NCI-H446 treated with DMSO at 0.1 percent for 48 hours (cell line): Measurements from ENCODE around the gene DMXL2.

Source experiments
- DNase-seq: peaks from one replicate; lab custom pipeline; 2025; lab: John Stamatoyannopoulos, UW

Gene DMXL2

DNA sequence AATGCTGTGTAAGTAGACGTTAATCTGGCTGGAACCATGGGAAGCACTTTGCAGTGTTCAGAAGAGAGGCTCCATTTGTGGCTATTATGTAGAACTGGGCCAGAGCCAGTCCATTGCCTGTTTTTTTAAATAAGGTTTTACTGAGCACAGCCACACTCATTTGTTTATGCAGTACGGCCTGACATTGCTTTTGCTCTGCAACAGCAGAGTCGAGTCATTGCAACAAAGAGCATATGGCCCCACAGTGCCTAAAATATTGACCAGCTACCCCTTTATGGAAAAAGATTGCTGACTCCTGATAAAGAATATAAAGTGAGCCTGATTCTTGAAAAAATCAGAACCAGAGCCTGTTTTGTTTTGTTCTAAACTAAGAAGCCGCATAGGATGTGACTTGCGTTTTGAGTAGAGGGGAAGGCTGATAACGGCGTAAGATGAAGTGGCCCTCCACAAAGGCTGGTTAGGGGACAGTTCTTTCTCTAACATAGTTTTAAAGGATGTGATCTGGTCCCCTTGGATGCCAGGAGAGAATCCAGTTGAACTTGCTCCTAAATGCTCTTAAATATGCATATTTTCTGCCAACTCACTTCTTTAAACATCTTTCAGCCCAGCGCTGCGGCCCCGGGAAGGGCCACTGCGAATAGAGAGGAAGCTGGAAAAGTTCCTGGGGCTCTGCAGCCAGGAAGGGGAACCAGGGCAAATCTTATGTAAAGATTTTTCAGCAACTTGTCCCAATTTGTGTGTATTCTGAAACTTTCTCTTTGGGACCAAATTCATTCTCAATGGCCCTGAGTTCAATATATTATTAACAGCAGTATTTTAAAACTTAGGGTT lies 216.7 kb downstream of the DMXL2 start:
- no peak for DNase-seq

GRCh38 chr15:51403946-51404695 lies 218.4 kb downstream of the DMXL2 start:
- no peak for DNase-seq

- no peak for DNase-seq
These were observed 219.3 kb downstream of the DMXL2 start for GRCh38 chr15:51403072-51403878.

GRCh38 chr15:51401872-51402517 lies 220.6 kb downstream of the DMXL2 start:
- no peak for DNase-seq

- no peak for DNase-seq
These were observed 221.4 kb downstream of the DMXL2 start for GRCh38 chr15:51401051-51401780.

DNA sequence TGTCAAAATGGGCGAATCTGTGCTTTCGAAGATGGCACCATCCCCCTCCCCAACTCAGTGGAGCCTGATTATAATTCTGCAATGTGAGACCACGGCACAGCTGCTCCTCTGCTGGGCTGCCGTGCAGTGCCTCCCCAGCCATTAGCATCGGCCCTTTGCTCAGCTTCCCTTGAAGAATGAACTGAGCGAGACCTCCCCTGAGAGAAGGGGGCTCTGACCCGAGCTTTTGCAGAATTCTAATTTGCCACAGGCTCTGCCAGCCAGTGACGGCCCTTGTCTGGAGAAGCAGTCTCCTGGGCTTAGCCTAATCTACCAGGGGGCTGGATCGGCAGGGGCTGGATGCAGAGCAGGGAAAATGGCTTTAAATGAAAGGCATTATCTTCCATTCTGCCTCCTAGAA lies 223.9 kb downstream of the DMXL2 start:
- no peak for DNase-seq
